HepG2 (cell line): ENCODE data around the gene FAM24A. TPM values are rescaled to one million over a fixed set of nuclear protein-coding genes. Genes with fewer than 3 reads are reported as not detected.
A peak's percentile ranks its signal among the peaks of the same experiment; 100 is the strongest.

Source experiments
- MEIS1 ChIP-seq: sonication (generic); formaldehyde crosslinking; IDR thresholded peaks from 2 replicates; pipeline ENCODE4 v1.9.0; 2021; ENCODE audit warnings: mild to moderate bottlenecking, missing genetic modification reagents, moderate library complexity, borderline replicate concordance
- MYNN ChIP-seq: sonication (generic); formaldehyde crosslinking; IDR thresholded peaks from 2 replicates; pipeline ENCODE4 v1.4.0; 2020; ENCODE audit warnings: mild to moderate bottlenecking, low read depth, missing genetic modification reagents
- NKX3-1 ChIP-seq: sonication (generic); formaldehyde crosslinking; IDR thresholded peaks from 2 replicates; pipeline ENCODE4 v1.5.0; 2020; ENCODE audit warnings: missing genetic modification reagents
- SMAD3 ChIP-seq: sonication (generic); formaldehyde crosslinking; IDR thresholded peaks from 2 replicates; pipeline ENCODE4 v1.4.0; 2020; ENCODE audit warnings: missing genetic modification reagents
- SMYD3 ChIP-seq: sonication (generic); formaldehyde crosslinking; IDR thresholded peaks from 2 replicates; pipeline ENCODE4 v1.8.1; 2023; ENCODE audit warnings: mild to moderate bottlenecking, missing genetic modification reagents
- ZNF235 ChIP-seq: sonication (generic); formaldehyde crosslinking; IDR thresholded peaks from 2 replicates; pipeline ENCODE4 v1.8.1; 2023; ENCODE audit warnings: mild to moderate bottlenecking, missing genetic modification reagents, borderline replicate concordance
- ZNF281 ChIP-seq: sonication (generic); formaldehyde crosslinking; IDR thresholded peaks from 2 replicates; pipeline ENCODE4 v1.4.0; 2020; ENCODE audit warnings: missing genetic modification reagents, borderline replicate concordance
- ZNF484 ChIP-seq: sonication (generic); formaldehyde crosslinking; IDR thresholded peaks from 2 replicates; pipeline ENCODE4 v1.5.1; 2020; ENCODE audit warnings: mild to moderate bottlenecking, low read depth, missing genetic modification reagents, borderline replicate concordance
- ZNF678 ChIP-seq: sonication (generic); formaldehyde crosslinking; IDR thresholded peaks from 2 replicates; pipeline ENCODE4 v1.4.0; 2020; ENCODE audit warnings: mild to moderate bottlenecking, missing genetic modification reagents
- ZNF879 ChIP-seq: sonication (generic); formaldehyde crosslinking; IDR thresholded peaks from 2 replicates; pipeline ENCODE4 v1.8.1; 2023; ENCODE audit warnings: missing genetic modification reagents
- polyA plus RNA-seq, 8 experiments: library from polyadenylated mRNA; depleted of rRNA in 3 of 8; stranded (reverse) in 7 of 8; unstranded in 1 of 8; fragments of >200 nt; fragmentation: Illumina TruSeq in 4 of 8; extraction: Trizol in 4 of 8; gene quantifications; 2 replicates each; pipeline versions ENCODE4 v1.2.1 to v1.2.3, GENCODE V29; 2011 to 2016; ENCODE audit warnings: low read depth in 4 of 8, missing spikeins in 1 of 8, mixed read lengths in 1 of 8; ENCODE audit not compliant: insufficient read depth in 1 of 8
- total RNA-seq, 5 experiments: library from RNA; depleted of rRNA; stranded (reverse); fragments of >200 nt; fragmentation: Illumina TruSeq; extraction: Trizol; gene quantifications; 2 replicates each; pipeline ENCODE4 v1.2.3, GENCODE V29; 2016; ENCODE audit warnings: low read depth in 1 of 5
- TF ChIP-seq, protein P1 (sequence below): sonication (generic); formaldehyde crosslinking; IDR thresholded peaks from 2 replicates; pipeline ENCODE4 v1.4.0; 2020; ENCODE audit warnings: missing genetic modification reagents
- TF ChIP-seq, protein P2 (sequence below): sonication (generic); formaldehyde crosslinking; IDR thresholded peaks from 2 replicates; pipeline ENCODE4 v1.5.0; 2020; ENCODE audit warnings: mild to moderate bottlenecking, missing genetic modification reagents
- TF ChIP-seq, protein P3 (sequence below): sonication (generic); formaldehyde crosslinking; conservative IDR thresholded peaks from 2 replicates; pipeline ENCODE4 v1.8.1; 2023; ENCODE audit warnings: missing genetic modification reagents

Gene FAM24A
- total and polyA plus RNA-seq, 2 of the 13 experiments (the other 11 are each of a cell fraction or from before 2014, with no cell fraction given): not detected

- TF ChIP-seq, protein P1, sequence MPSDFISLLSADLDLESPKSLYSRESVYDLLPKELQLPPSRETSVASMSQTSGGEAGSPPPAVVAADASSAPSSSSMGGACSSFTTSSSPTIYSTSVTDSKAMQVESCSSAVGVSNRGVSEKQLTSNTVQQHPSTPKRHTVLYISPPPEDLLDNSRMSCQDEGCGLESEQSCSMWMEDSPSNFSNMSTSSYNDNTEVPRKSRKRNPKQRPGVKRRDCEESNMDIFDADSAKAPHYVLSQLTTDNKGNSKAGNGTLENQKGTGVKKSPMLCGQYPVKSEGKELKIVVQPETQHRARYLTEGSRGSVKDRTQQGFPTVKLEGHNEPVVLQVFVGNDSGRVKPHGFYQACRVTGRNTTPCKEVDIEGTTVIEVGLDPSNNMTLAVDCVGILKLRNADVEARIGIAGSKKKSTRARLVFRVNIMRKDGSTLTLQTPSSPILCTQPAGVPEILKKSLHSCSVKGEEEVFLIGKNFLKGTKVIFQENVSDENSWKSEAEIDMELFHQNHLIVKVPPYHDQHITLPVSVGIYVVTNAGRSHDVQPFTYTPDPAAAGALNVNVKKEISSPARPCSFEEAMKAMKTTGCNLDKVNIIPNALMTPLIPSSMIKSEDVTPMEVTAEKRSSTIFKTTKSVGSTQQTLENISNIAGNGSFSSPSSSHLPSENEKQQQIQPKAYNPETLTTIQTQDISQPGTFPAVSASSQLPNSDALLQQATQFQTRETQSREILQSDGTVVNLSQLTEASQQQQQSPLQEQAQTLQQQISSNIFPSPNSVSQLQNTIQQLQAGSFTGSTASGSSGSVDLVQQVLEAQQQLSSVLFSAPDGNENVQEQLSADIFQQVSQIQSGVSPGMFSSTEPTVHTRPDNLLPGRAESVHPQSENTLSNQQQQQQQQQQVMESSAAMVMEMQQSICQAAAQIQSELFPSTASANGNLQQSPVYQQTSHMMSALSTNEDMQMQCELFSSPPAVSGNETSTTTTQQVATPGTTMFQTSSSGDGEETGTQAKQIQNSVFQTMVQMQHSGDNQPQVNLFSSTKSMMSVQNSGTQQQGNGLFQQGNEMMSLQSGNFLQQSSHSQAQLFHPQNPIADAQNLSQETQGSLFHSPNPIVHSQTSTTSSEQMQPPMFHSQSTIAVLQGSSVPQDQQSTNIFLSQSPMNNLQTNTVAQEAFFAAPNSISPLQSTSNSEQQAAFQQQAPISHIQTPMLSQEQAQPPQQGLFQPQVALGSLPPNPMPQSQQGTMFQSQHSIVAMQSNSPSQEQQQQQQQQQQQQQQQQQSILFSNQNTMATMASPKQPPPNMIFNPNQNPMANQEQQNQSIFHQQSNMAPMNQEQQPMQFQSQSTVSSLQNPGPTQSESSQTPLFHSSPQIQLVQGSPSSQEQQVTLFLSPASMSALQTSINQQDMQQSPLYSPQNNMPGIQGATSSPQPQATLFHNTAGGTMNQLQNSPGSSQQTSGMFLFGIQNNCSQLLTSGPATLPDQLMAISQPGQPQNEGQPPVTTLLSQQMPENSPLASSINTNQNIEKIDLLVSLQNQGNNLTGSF (CRISPR knock-in tag): peak; percentile 100
- TF ChIP-seq MEIS1 (CRISPR knock-in tag) (peak; percentile 99), ZNF484 (CRISPR knock-in tag) (peak; percentile 99; the same call in 1 of the 2 replicates), SMYD3 (peak; percentile 100), NKX3-1 (peak; percentile 100), ZNF235 (CRISPR knock-in tag) (peak; percentile 100), ZNF678 (CRISPR knock-in tag) (peak; percentile 100), SMAD3 (CRISPR knock-in tag) (peak; percentile 100), ZNF281 (CRISPR knock-in tag) (peak; percentile 98), ZNF879 (CRISPR knock-in tag) (peak; percentile 100), MYNN (CRISPR knock-in tag) (peak; percentile 99)
- TF ChIP-seq, protein P2, sequence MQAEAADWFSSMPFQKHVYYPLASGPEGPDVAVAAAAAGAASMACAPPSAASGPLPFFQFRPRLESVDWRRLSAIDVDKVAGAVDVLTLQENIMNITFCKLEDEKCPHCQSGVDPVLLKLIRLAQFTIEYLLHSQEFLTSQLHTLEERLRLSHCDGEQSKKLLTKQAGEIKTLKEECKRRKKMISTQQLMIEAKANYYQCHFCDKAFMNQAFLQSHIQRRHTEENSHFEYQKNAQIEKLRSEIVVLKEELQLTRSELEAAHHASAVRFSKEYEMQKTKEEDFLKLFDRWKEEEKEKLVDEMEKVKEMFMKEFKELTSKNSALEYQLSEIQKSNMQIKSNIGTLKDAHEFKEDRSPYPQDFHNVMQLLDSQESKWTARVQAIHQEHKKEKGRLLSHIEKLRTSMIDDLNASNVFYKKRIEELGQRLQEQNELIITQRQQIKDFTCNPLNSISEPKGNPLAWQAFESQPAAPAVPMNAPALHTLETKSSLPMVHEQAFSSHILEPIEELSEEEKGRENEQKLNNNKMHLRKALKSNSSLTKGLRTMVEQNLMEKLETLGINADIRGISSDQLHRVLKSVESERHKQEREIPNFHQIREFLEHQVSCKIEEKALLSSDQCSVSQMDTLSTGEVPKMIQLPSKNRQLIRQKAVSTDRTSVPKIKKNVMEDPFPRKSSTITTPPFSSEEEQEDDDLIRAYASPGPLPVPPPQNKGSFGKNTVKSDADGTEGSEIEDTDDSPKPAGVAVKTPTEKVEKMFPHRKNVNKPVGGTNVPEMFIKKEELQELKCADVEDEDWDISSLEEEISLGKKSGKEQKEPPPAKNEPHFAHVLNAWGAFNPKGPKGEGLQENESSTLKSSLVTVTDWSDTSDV (CRISPR knock-in tag): peak; percentile 100
- TF ChIP-seq, protein P3, sequence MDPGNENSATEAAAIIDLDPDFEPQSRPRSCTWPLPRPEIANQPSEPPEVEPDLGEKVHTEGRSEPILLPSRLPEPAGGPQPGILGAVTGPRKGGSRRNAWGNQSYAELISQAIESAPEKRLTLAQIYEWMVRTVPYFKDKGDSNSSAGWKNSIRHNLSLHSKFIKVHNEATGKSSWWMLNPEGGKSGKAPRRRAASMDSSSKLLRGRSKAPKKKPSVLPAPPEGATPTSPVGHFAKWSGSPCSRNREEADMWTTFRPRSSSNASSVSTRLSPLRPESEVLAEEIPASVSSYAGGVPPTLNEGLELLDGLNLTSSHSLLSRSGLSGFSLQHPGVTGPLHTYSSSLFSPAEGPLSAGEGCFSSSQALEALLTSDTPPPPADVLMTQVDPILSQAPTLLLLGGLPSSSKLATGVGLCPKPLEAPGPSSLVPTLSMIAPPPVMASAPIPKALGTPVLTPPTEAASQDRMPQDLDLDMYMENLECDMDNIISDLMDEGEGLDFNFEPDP (CRISPR knock-in tag): peak; percentile 100
Measured at GRCh38 chr10:122911889-122912484, 1.6 kb downstream of the FAM24A start (continued).
